K562 (cell line): ENCODE results near the gene MLST8.

Experiments
- FIP1L1 ChIP-seq: fragments of 200-400 bp; formaldehyde crosslinking; IDR thresholded peaks from 2 replicates; pipeline ENCODE4 v1.6.1; 2018; ENCODE audit warnings: mild to moderate bottlenecking, low read depth, low read length; ENCODE audit not compliant: poor library complexity, severe bottlenecking
- IRF2 ChIP-seq: sonication (generic); formaldehyde crosslinking; IDR thresholded peaks from 2 replicates; pipeline ENCODE4 v1.8.1; 2022; ENCODE audit warnings: mild to moderate bottlenecking, missing genetic modification reagents
- POLR2AphosphoS5 ChIP-seq: IDR thresholded peaks from 2 replicates; pipeline ENCODE4 v1.6.1; 2011; ENCODE audit warnings: mild to moderate bottlenecking, low read depth, low read length, moderate library complexity; ENCODE audit not compliant: control insufficient read depth, insufficient read depth
- ZNF778 ChIP-seq: fragments of 450-650 bp; formaldehyde crosslinking; IDR thresholded peaks from 2 replicates; pipeline ENCODE4 v1.4.0; 2020; ENCODE audit warnings: mild to moderate bottlenecking, moderate library complexity

GRCh38 chr16:2242598-2242997, 37.3 kb downstream of the MLST8 start:
- TF ChIP-seq POLR2AphosphoS5: no peak
- no peak for TF ChIP-seq ZNF778
- TF ChIP-seq FIP1L1: no peak
- TF ChIP-seq IRF2 (CRISPR knock-in tag): no peak
